ENCODE measurements around the gene TCEANC.

GRCh38 chrX:13703589-13703988 lies 50.6 kb downstream of the TCEANC start:
- TF ChIP-seq EZH2 (IDR thresholded peaks at IDR 0.05) (no peak), POLR2AphosphoS5 (IDR thresholded peaks at IDR 0.05; ENCODE audit: borderline replicate concordance, low read depth, low read length) (no peak)

All from SK-N-MC (cell line).